ENCODE results near the gene CRKL. TPM values are rescaled to one million over a fixed set of nuclear protein-coding genes. Genes with fewer than 3 reads are reported as not detected.

The CRKL gene
- total and polyA plus RNA-seq, 2 experiments from 2014 or later, result 26.7 to 42.5 TPM

DNA sequence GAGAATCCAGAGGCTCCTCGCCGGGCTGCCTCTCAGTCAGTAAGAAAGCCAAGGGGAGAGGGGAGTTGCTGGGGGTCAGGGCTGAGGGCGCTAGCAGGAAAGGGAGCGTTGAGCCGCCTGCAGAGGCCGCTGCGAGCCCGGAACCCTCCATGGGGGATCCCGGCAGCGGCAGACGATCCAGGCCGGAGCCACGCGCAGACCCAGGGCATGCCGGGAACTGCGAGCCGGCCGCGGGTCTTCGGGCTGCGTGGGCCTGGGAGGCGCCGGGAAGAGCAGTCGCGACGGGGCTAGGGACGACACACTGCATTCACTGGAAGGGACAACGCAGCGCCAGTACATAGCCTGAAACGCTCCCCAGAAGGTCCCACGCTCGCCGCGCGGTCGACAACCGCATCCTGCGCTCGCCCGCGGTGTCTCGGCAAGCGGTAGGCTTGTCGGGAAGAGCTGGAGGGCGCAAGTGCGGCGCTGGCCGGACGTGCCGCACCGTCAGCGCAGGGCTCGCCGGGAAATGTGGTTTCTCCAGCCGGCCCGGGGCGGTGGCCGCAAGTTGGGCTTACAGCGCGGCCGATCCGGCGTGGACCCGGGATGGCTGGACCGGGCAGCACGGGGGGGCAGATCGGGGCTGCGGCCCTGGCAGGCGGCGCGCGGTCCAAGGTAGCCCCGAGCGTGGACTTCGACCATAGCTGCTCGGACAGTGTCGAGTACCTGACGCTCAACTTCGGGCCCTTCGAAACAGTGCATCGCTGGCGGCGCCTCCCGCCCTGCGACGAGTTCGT lies 64.8 kb downstream of the CRKL start, which contains the start of gene LZTR1:
Gene LZTR1 (plus strand): TSS at position 511 of the 776 bp plus-strand sequence. CDS start 75 bp downstream, at position 586.
- Histone ChIP-seq H3K4me1 (ENCODE audit: insufficient read depth) (peaks cover 12% of the 10 kb centered on the region), H3K9ac (peak within 1 kb of the TSS; percentile 94), H3K79me2 (ENCODE audit: insufficient read depth) (peaks cover 39% of the 10 kb centered on the region), H3K27ac (peak within 1 kb of the TSS; percentile 73), H3K4me3 (peak within 1 kb of the TSS; percentile 87), H3K36me3 (ENCODE audit: low read depth) (peaks cover 3% of the 10 kb centered on the region), H2AFZ (peak within 1 kb of the TSS; percentile 90), H4K20me1 (ENCODE audit: insufficient read depth) (no peaks in the 10 kb centered on the region), H3K4me2 (ENCODE audit: unreplicated experiment) (peak within 1 kb of the TSS; percentile 89), H3K27me3 (replicated peaks; ENCODE audit: insufficient read depth) (no peaks in the 10 kb centered on the region), H3K9me3 (ENCODE audit: low read depth) (no peaks in the 10 kb centered on the region), H3K9me2 (ENCODE audit: insufficient read depth) (no peaks in the 10 kb centered on the region), H3F3A (ENCODE audit: insufficient read depth) (no peaks in the 10 kb centered on the region)
- in situ Hi-C loops (cut with MboI), result no loop called here
- WGBS, 2 experiments (ENCODE audit: low coverage in 1 of 2, low lambda C conversion rate in 2 of 2, missing lambda C conversion rate in 2 of 2), result 0 to 1% methylated on average over 66 to 82 of the region's 87 CpGs
- peak; percentile 96 for DNase-seq
- TF ChIP-seq EZH2 (IDR thresholded peaks at IDR 0.05; ENCODE audit: insufficient read depth, poor library complexity, severe bottlenecking) (no peak), EZH2phosphoT487 (IDR thresholded peaks at IDR 0.05; ENCODE audit: insufficient read depth, low read depth) (no peak)

DNA sequence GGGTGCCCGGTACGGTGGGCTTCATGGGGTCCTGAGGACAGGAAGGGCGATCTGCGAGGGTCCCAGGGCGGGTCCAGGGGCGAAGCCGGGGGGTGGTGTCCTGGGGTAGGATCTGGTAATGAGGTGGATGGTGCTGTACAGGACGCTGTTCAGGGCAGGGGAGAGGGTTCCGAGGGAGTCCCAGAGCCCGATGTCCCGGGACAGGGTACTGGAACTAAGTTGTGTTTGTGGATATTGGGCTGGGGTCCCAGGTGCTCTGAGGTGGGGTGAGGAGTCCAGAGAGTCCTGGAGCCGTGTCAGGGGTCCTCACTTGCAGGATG lies 65.3 kb downstream of the CRKL start:
- in situ Hi-C loops (cut with MboI), result no loop called here
- peak overlapping the region; percentile 73 for H3K27ac ChIP-seq

DNA sequence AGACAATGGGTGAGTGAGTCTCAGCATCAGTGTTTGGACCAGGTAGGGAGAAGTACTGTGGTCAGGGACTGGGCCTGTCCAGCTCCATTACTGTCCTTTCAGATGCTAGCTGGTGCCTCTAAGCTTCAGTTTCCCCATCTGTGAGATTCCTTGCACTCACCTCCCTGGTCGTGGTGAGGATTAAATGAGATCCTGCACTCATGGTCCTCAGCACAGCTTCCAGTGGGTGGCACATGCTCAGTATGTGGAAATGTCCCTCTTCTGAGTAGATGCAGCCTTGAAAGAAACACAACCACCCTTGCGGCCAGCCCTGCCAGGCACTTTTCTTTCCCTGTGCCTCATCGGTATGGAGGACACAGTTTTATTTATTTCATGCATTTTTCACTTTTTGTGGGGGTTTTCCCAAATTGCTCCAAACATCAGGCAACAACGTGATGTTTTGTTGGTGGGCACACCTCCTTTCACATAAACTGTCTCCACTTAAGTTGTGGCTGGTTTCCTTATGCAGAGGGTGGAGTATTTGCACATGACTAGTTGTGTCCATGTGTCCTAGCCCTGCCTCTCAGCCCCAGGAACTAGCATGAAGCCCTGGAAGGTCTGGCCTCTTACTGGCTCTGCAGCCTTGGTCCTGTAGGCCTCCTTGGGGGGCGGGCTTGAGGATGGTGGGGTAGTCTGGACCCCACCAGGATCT lies 66.0 kb downstream of the CRKL start:
- Histone ChIP-seq H3K9me2 (ENCODE audit: insufficient read depth) (no peaks in the 10 kb centered on the region), H3K4me1 (ENCODE audit: insufficient read depth) (peaks cover 12% of the 10 kb centered on the region), H3K4me3 (peak overlapping the region; percentile 87), H3K79me2 (ENCODE audit: insufficient read depth) (peaks cover 39% of the 10 kb centered on the region), H3K27me3 (replicated peaks; ENCODE audit: insufficient read depth) (no peaks in the 10 kb centered on the region), H2AFZ (peak overlapping the region; percentile 90), H3K9ac (peak overlapping the region; percentile 94), H4K20me1 (ENCODE audit: insufficient read depth) (no peaks in the 10 kb centered on the region), H3K36me3 (ENCODE audit: low read depth) (peaks cover 4% of the 10 kb centered on the region), H3K27ac (no peak overlapping the region), H3K4me2 (ENCODE audit: unreplicated experiment) (peak overlapping the region; percentile 89), H3F3A (ENCODE audit: insufficient read depth) (no peaks in the 10 kb centered on the region), H3K9me3 (ENCODE audit: low read depth) (no peaks in the 10 kb centered on the region)
- in situ Hi-C loops (cut with MboI), result no loop called here
- WGBS, 2 experiments (ENCODE audit: low coverage in 1 of 2, low lambda C conversion rate in 2 of 2, missing lambda C conversion rate in 2 of 2), result 37 to 43% methylated on average over 5 of the region's 5 CpGs
- TF ChIP-seq EZH2phosphoT487 (IDR thresholded peaks at IDR 0.05; ENCODE audit: insufficient read depth, low read depth) (no peak), EZH2 (IDR thresholded peaks at IDR 0.05; ENCODE audit: insufficient read depth, poor library complexity, severe bottlenecking) (no peak)
- DNase-seq, result peak; percentile 57

More for the DNA sequence above, 65.3 kb downstream of the CRKL start:
- peaks cover 4% of the 10 kb centered on the region for H3K36me3 ChIP-seq (ENCODE audit: low read depth)
- H3K4me2 ChIP-seq (ENCODE audit: unreplicated experiment), result peak overlapping the region; percentile 89
- H3K79me2 ChIP-seq (ENCODE audit: insufficient read depth), result peaks cover 39% of the 10 kb centered on the region
- WGBS, 2 experiments (ENCODE audit: low coverage in 1 of 2, low lambda C conversion rate in 2 of 2, missing lambda C conversion rate in 2 of 2), result 1 to 2% methylated on average over 12 of the region's 12 CpGs
- H3K4me3 ChIP-seq, result peak overlapping the region; percentile 87
- H3K27me3 ChIP-seq (replicated peaks; ENCODE audit: insufficient read depth), result no peaks in the 10 kb centered on the region
- no peaks in the 10 kb centered on the region for H3K9me3 ChIP-seq (ENCODE audit: low read depth)
- H3K9ac ChIP-seq, result peak overlapping the region; percentile 94
- no peaks in the 10 kb centered on the region for H3F3A ChIP-seq (ENCODE audit: insufficient read depth)
- TF ChIP-seq EZH2phosphoT487 (IDR thresholded peaks at IDR 0.05; ENCODE audit: insufficient read depth, low read depth) (no peak), EZH2 (IDR thresholded peaks at IDR 0.05; ENCODE audit: insufficient read depth, poor library complexity, severe bottlenecking) (no peak)
- DNase-seq, result peak; percentile 35
- peaks cover 12% of the 10 kb centered on the region for H3K4me1 ChIP-seq (ENCODE audit: insufficient read depth)
- no peaks in the 10 kb centered on the region for H4K20me1 ChIP-seq (ENCODE audit: insufficient read depth)
- H3K9me2 ChIP-seq (ENCODE audit: insufficient read depth), result no peaks in the 10 kb centered on the region
- peak overlapping the region; percentile 90 for H2AFZ ChIP-seq

DNA sequence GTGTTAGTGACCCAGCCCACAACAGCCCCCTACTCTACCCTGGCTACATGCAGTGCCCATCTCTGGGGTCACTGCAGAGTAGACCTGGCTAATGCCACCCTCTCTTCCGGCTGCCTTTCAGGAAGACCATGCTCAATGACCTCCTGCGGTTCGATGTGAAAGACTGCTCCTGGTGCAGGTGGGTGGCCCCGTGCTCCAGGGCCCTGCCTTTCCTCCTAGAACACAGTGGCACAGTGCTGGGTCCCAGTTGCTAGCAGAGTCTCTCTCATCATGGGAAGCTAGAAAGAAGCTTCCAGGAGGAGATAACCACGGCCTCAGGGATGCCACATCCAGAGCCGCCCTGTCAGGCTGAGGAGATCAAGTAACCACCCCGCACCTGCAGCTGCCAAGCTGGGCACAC lies 68.5 kb downstream of the CRKL start:
- no peak for TF ChIP-seq EZH2 (IDR thresholded peaks at IDR 0.05; ENCODE audit: insufficient read depth, poor library complexity, severe bottlenecking)
- no peak for TF ChIP-seq EZH2phosphoT487 (IDR thresholded peaks at IDR 0.05; ENCODE audit: insufficient read depth, low read depth)
- 89 to 91% methylated on average over 7 of the region's 7 CpGs for WGBS, 2 experiments (ENCODE audit: low coverage in 1 of 2, low lambda C conversion rate in 2 of 2, missing lambda C conversion rate in 2 of 2)
- in situ Hi-C loops (cut with MboI), result no loop called here
- no peak overlapping the region for H3K4me3 ChIP-seq
- H3K9me2 ChIP-seq (ENCODE audit: insufficient read depth), result no peaks in the 10 kb centered on the region
- H3K4me2 ChIP-seq (ENCODE audit: unreplicated experiment), result no peak overlapping the region
- H3F3A ChIP-seq (ENCODE audit: insufficient read depth), result no peaks in the 10 kb centered on the region
- H3K4me1 ChIP-seq (ENCODE audit: insufficient read depth), result peaks cover 12% of the 10 kb centered on the region
- peaks cover 4% of the 10 kb centered on the region for H3K36me3 ChIP-seq (ENCODE audit: low read depth)
- no peaks in the 10 kb centered on the region for H3K27me3 ChIP-seq (replicated peaks; ENCODE audit: insufficient read depth)
- H3K27ac ChIP-seq, result no peak overlapping the region
- H4K20me1 ChIP-seq (ENCODE audit: insufficient read depth), result no peaks in the 10 kb centered on the region
- H3K9me3 ChIP-seq (ENCODE audit: low read depth), result no peaks in the 10 kb centered on the region
- no peak overlapping the region for H3K9ac ChIP-seq
- H2AFZ ChIP-seq, result no peak overlapping the region
- peaks cover 39% of the 10 kb centered on the region for H3K79me2 ChIP-seq (ENCODE audit: insufficient read depth)
- no peak for DNase-seq
